Peyer's patch (tissue), 4 donors: Measurements from ENCODE around the gene ACTN3.

Experiments
- CTCF ChIP-seq, 6 experiments: fragments of 450-650 bp in 4 of 6; fragments of 200-600 bp in 2 of 6; sonication (generic) in 1 of 6; IDR thresholded peaks; one replicate each; pipeline ENCODE4 v1.5.1; 2017 to 2019; ENCODE audit warnings: antibody characterized with exemption in 6 of 6, mild to moderate bottlenecking in 3 of 6, moderate library complexity in 1 of 6
- POLR2A ChIP-seq, 2 donors: fragments of 450-650 bp; IDR thresholded peaks; one replicate each; pipeline ENCODE4 v1.5.1; 2017; ENCODE audit warnings: antibody characterized with exemption in 2 of 2, mild to moderate bottlenecking in 2 of 2, moderate library complexity in 2 of 2

GRCh38 chr11:66598993-66599392 is 52.3 kb downstream of the ACTN3 start:
- TF ChIP-seq CTCF (IDR thresholded peaks at IDR 0.05), result no peak
- TF ChIP-seq POLR2A (IDR thresholded peaks at IDR 0.05), result no peak
